Heart right ventricle (tissue), 16 donors: ENCODE results near the gene CTXND2. TPM values are rescaled to one million over a fixed set of nuclear protein-coding genes. Genes with fewer than 3 reads are reported as not detected.

ENCODE experiments used
- ATAC-seq, 8 donors: fragments of 200-7000 bp; cut with Tn5 transposase; one replicate each; pipeline ENCODE4 v1.9.1; 2020; ENCODE audit warnings: mild to moderate bottlenecking in 8 of 8, moderate library complexity in 8 of 8, moderate number of reproducible peaks in 1 of 8
- DNase-seq, 2 donors: peaks; one replicate each; pipeline ENCODE4 v3.0.0-alpha.2; 2020
- H3K27ac ChIP-seq, 10 donors: fragments of 200-600 bp; sonication (generic) in 2 of 10; one replicate each; pipeline versions ENCODE4 v1.5.0 to v1.8.0; 2020 to 2022; ENCODE audit warnings: mild to moderate bottlenecking in 3 of 10
- H3K27me3 ChIP-seq, 7 donors: fragments of 200-600 bp; one replicate each; pipeline ENCODE4 v1.8.0; 2021 to 2022; ENCODE audit warnings: mild to moderate bottlenecking in 2 of 7
- H3K36me3 ChIP-seq, 9 donors: fragments of 200-600 bp; sonication (generic) in 1 of 9; one replicate each; pipeline versions ENCODE4 v1.5.0 to v1.8.0; 2020 to 2022; ENCODE audit warnings: mild to moderate bottlenecking in 2 of 9
- H3K4me1 ChIP-seq, 9 donors: fragments of 200-600 bp; sonication (generic) in 1 of 9; one replicate each; pipeline versions ENCODE4 v1.5.0 to v1.8.0; 2020 to 2022; ENCODE audit warnings: mild to moderate bottlenecking in 4 of 9
- H3K4me3 ChIP-seq, 10 donors: fragments of 200-600 bp; sonication (generic) in 2 of 10; one replicate each; pipeline versions ENCODE4 v1.5.0 to v1.8.0; 2020 to 2022; ENCODE audit warnings: mild to moderate bottlenecking in 7 of 10, moderate library complexity in 2 of 10
- H3K9me3 ChIP-seq, 11 donors: fragments of 200-600 bp in 10 of 11; sonication (generic) in 2 of 11; one replicate each; pipeline versions ENCODE4 v1.5.0 to v1.8.0; 2013 to 2022; ENCODE audit warnings: mild to moderate bottlenecking in 2 of 11, control low read depth in 1 of 11, moderate library complexity in 1 of 11
- CTCF ChIP-seq, 9 donors: fragments of 200-600 bp; sonication (generic) in 2 of 9; IDR thresholded peaks; one replicate each; pipeline versions ENCODE4 v1.5.0 to v1.8.0; 2021 to 2022; ENCODE audit warnings: antibody characterized with exemption in 9 of 9, mild to moderate bottlenecking in 5 of 9, moderate library complexity in 1 of 9
- WGBS, 2 donors: extraction: QIAGEN DNeasy Blood & Tissue Kit; methylation state at CpG; one replicate each; pipeline ENCODE4 v1.1.7; 2013; ENCODE audit warnings: inconsistent platforms in 1 of 2; 5-methylcytosine and 5-hydroxymethylcytosine counted together
- intact Hi-C, 10 donors: fragments of 100-400 bp; cut with DNase I; formaldehyde crosslinking; loops; one replicate each; pipeline versions ENCODE4 v1.11.1 to v1.14.2; 2022
- polyA plus RNA-seq, 2 donors: library from polyadenylated mRNA; stranded (reverse); fragments of 200-250 nt; gene quantifications; one replicate each; pipeline ENCODE4 v1.2.3, GENCODE V29; 2013
- total RNA-seq, 10 donors: library from RNA; stranded (reverse); fragmentation: NEBNext Ultra II Directional in 3 of 10; extraction: Animal tissue kit (Norgen Biotek cat#: 25700) in 3 of 10; gene quantifications; one replicate each; pipeline versions ENCODE4 v1.2.1 to v1.2.4, GENCODE V29; 2021 to 2023
- donor health status: Arrhythmogenic right ventricular cardiomyopathy.
- donor health status: ischemic (EF 13 %, LVEDD 7.1; RV severe dilation, severe dysfunction).
- donor health status: healthy with polysubstance abuse.
- donor health status: DM: no; HTN: yes; CAD: no.
- donor health status: DM: no; HTN: no; CAD: no.
- donor health status: ischemic (EF 25% LVEDD 6.9; RV normal size, moderate dysfunction).
- donor health status: ischemic (EF 25% LVEDD 5.7; RV mildly dilated, moderate dysfunction).
- donor health status: healthy.
- donor health status: DM: yes; HTN: yes; CAD: no.
- donor health status: Ischemic cardiomyopathy.
- donor health status: ischemic (EF 35%, LVEDD 5.7; RV mildly dilated, moderate dysfunction).
- donor health status: nonischemic (EF 11% LVEDD 7.7; RV severe dilation, severe dysfunction).
- donor health status: DM: yes; HTN: yes; CAD: no.
- donor health status: PGD.
- donor health status: ischemic (EF 29% LVEDD 5.4; RV normal size, mild dysfunction).
- donor health status: nonischemic (EF 23%, LVEDD 6.1; RV moderate dilation, normal function).

Gene CTXND2
- total and polyA plus RNA-seq, 12 donors = not detected

DNA sequence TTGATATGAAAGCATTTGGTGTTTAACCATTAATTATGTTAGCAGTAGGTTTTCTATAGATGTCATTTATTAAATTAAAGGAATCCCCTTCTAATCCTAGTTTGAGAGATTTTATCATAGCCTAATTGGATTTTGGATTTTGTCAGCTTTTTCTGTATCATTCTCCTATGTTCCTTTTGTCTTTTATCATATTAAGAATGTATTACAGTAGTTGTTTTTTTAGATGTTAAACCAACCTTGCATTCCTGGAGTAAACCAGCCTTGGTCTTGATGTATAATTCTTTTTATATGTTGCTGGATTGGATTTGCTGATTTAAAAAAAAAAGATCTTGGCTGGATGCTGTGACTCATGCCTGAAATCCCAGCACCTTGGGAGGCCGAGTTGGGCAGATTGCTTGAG, 44.8 kb downstream of the CTXND2 start:
- H3K36me3 ChIP-seq = peaks cover 0 to 97% (median 61%) of the 10 kb centered on the region in 9 donors

GRCh38 chr1:150944856-150945255, 57.9 kb downstream of the CTXND2 start:
- intact Hi-C loops = no loop called here
- H3K36me3 ChIP-seq = peaks cover 0 to 100% (median 92%) of the 10 kb centered on the region in 9 donors
- no peak overlapping the region for H3K4me3 ChIP-seq
- 78 to 84% methylated on average over 5 of the region's 5 CpGs for WGBS, 2 donors
- no peaks in the 10 kb centered on the region for H3K9me3 ChIP-seq
- DNase-seq (no peak), ATAC-seq (no peak)
- H3K4me1 ChIP-seq = no peaks in the 10 kb centered on the region
- no peak for TF ChIP-seq CTCF (IDR thresholded peaks at IDR 0.05)
- H3K27me3 ChIP-seq = no peaks in the 10 kb centered on the region
- H3K27ac ChIP-seq = no peak overlapping the region

More for the DNA sequence above, 44.8 kb downstream of the CTXND2 start:
- no peaks in the 10 kb centered on the region for H3K27me3 ChIP-seq
- H3K9me3 ChIP-seq = peaks cover 0 to 24% (median 8%) of the 10 kb centered on the region in 11 donors
- TF ChIP-seq CTCF (IDR thresholded peaks at IDR 0.05) = no peak
- DNase-seq = no peak
- 97 to 98% methylated on average over 1 of the region's 1 CpG for WGBS, 2 donors
- ATAC-seq = no peak
- no peak overlapping the region for H3K4me3 ChIP-seq
- H3K4me1 ChIP-seq = peaks cover 0 to 17% (median 8%) of the 10 kb centered on the region in 9 donors
- intact Hi-C loops = no loop called here
- no peak overlapping the region for H3K27ac ChIP-seq

DNA sequence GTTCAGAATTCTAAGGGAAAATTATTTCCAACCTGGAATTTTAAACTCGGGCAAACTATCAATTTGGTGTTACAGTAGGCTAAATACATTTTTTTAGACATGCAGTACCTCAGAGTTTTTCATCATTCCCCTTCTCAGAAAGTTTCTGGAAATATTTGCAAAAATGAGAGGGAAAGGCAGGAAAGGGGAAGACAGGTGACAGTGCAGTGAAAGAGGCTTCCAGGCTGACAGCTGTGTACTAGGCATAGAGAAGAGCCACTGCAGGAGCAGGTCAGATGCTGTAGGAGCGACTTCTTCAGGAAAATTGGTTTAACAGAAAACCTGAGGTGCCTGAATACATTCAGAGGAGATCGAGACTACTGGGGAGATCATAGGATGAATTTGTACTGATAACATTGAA, 67.8 kb downstream of the CTXND2 start:
- Histone ChIP-seq H3K9me3 (no peaks in the 10 kb centered on the region), H3K27ac (no peak overlapping the region), H3K36me3 (peaks cover 0 to 100% (median 69%) of the 10 kb centered on the region in 9 donors), H3K27me3 (no peaks in the 10 kb centered on the region), H3K4me1 (no peaks in the 10 kb centered on the region), H3K4me3 (no peak overlapping the region)
- intact Hi-C loops = no loop called here
- 93 to 96% methylated on average over 3 of the region's 3 CpGs for WGBS, 2 donors
- no peak for ATAC-seq
- no peak for DNase-seq
- TF ChIP-seq CTCF (IDR thresholded peaks at IDR 0.05) = no peak

DNA sequence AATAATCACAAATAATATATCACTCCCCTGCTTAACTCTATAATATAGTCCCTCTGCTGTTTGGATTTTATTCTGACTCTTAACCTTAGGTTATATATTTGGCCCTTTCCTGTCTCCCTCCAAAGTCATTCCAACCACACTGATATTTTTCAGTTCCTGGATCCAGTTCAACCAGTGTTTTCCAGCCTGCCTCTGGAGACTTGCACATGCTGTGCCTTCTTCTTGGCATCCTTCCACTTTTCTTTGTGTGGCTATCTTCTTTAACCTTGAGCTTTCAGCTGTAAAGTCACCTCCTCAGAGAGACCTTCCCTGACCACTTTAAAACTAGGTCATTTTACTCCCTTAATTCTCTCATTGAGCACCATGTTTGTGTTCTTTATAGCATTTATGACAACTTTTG, 68.3 kb downstream of the CTXND2 start:
- H3K4me1 ChIP-seq = no peaks in the 10 kb centered on the region
- H3K27me3 ChIP-seq = no peaks in the 10 kb centered on the region
- no peak overlapping the region for H3K27ac ChIP-seq
- H3K9me3 ChIP-seq = no peaks in the 10 kb centered on the region
- H3K36me3 ChIP-seq = peaks cover 0 to 100% (median 69%) of the 10 kb centered on the region in 9 donors
- DNase-seq (no peak), ATAC-seq (peak in 1 of 8 donors; percentile 15)
- no peak for TF ChIP-seq CTCF (IDR thresholded peaks at IDR 0.05)
- H3K4me3 ChIP-seq = no peak overlapping the region
- intact Hi-C loops = no loop called here
